ENCODE measurements around the gene RPS2.
"Not testable (repeated sequence)": the region's sequence is repeated elsewhere in the genome, so short reads cannot be mapped to it uniquely, and the experiment has no call there.

The RPS2 gene

GRCh38 chr16:1962161-1963153, 2.2 kb downstream of the RPS2 start:
- not testable (repeated sequence) for DNase-seq (ENCODE audit: low read depth in 2 of 2)

DNA sequence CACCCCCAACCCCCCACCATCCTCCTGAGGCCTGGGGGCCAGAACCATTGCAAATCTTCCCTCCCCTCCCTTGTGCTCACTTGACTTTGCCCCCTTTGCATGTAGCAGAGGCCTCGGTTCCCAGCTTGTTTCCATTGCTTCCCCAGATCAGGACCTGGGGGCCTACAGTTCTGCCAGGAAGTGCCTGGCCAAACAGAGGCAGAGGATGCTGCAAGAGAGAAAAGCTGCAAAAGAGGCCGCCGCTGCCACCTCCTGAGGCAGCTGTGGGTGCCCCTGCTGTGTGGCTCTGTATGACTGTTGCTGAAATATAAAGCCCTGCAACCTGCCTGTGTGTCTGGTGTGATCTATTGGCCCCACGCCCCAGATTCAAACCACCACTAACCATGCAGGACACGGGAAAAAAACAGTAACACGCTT, 3.0 kb downstream of the RPS2 start:
- no peak for DNase-seq (ENCODE audit: low read depth in 2 of 2)

- DNase-seq (ENCODE audit: low read depth in 2 of 2): no peak
These were observed 3.7 kb downstream of the RPS2 start for GRCh38 chr16:1960665-1961630.

GRCh38 chr16:1959269-1960039, 5.2 kb downstream of the RPS2 start, which contains the start of gene NDUFB10:
Gene NDUFB10 (plus strand): TSS chr16:1959538. CDS start chr16:1959625, 87 bp downstream.
- peak; percentile 93 to 94 for DNase-seq (ENCODE audit: low read depth in 2 of 2)

DNA sequence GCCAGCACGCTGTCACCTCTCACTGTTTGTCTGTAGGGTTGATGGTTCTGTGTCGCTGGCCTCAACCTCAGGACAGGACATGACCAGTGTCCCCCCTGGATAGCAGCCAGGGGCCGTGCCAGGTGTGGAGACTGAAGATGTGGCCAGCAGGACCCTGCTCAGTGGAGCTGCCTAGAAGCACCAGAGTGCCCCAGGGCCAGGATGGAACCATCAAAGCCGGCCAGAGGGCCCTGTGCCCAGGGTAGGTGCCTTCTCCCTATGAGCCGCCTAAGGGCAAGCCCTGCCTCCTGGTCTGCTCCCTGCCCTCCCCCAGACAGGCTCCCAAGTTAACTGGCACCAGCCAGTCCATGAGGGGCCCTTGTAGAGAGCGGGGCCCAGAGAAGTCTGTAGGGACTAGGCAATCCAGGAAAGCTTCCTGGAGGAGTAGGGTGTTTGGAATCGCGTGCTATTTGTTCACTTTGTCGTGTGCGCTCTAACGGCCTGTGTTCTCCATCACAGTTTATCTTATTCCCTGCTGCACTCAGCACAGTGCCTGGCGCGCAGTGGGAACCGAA, 5.8 kb downstream of the RPS2 start:
- no peak for DNase-seq (ENCODE audit: low read depth in 2 of 2)

GRCh38 chr16:1958143-1958491, 6.5 kb downstream of the RPS2 start:
- DNase-seq (ENCODE audit: low read depth in 2 of 2): not testable (repeated sequence)

DNA sequence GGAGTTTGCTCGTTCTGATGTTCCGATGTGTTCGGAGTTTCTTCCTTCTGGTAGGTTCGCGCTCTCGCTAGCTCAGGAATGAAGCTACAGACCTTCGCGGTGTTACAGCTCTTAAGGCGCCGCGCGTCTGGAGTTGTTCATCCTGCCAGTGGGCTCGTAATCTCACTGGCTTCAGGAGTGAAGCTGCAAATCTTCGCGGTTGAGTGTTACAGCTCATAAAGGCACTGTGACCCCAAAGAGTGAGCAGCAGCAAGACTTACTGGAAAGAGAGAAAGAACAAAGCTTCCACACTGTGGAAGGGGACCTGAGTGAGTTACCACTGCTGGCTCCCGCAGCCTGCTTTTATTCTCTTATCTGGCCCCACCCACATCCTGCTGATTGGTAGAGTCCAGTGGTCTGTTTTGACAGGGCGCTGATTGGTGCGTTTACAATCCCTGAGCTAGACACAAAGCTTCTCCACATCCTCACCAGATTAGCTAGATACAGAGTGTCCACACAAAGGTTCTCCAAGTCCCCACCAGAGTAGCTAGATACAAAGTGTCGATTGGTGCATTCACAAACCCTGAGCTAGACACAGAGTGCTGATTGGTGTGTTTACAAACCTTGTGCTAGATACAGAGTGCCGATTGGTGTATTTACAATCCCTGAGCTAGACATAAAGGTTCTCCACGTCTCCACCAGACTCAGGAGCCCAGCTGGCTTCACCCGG, 7.0 kb downstream of the RPS2 start:
- not testable (repeated sequence) for DNase-seq (ENCODE audit: low read depth in 2 of 2)

DNA sequence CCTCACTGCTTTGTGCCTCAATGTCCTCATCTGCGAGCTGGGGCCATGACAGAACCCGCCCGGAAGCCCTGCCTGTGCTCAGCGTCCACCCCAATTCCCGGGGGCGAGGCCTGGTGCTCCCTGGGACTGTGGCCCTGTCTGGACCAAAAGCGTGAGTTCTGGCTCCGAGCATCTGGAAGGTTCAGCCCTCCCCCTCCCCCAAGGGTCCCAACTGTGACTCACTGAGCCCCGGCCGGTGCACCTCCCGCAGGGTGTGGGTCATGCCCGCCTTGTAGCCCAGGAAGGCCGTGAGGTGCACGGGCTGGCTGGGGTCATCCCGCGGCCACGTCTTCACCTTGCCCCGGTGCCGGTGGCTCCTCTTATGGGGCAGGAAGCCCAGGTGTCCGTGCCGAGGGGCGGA, 10.9 kb downstream of the RPS2 start:
- no peak for DNase-seq (ENCODE audit: low read depth in 2 of 2)

DNA sequence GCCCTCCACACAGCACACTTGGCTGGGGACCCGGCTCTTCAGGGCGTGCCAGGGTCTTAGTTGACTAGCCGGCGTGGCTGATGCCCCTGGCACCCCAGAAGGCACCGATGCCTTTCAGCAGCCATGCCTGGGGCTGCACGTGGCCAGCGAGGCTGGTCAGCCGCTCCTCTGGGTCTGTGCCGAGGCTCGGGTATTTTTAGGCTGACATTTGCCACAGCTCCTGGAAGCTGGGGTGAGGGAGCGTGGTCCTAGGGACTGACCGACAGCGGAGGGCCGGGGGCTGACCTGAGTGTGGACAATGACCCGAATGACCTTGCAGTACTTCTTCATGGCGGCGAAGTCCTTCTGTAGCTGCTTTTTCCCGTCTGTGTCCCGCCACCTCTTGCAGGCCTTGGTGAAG, 14.1 kb downstream of the RPS2 start:
- DNase-seq (ENCODE audit: low read depth in 2 of 2): no peak

- DNase-seq (ENCODE audit: low read depth in 2 of 2): no peak
These were observed 14.6 kb downstream of the RPS2 start for GRCh38 chr16:1950047-1950446.

- no peak for DNase-seq (ENCODE audit: low read depth in 2 of 2)
These were observed 15.1 kb downstream of the RPS2 start for GRCh38 chr16:1949507-1949906.

DNA sequence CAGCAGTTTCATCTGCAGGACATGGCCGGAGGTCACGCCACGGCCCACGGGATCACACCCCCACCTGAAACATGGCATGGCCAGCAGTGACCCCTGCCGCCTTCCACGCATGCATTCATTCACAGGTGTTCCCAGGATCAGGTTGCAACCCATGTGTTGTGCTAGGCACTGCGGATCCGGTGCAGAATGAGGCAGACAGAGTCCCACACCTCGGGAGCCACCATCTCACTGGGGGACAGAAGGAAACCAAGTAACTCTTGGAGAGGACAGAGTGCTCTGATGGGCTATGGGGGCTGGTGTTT, 17.3 kb downstream of the RPS2 start:
- DNase-seq (ENCODE audit: low read depth in 2 of 2): no peak

DNA sequence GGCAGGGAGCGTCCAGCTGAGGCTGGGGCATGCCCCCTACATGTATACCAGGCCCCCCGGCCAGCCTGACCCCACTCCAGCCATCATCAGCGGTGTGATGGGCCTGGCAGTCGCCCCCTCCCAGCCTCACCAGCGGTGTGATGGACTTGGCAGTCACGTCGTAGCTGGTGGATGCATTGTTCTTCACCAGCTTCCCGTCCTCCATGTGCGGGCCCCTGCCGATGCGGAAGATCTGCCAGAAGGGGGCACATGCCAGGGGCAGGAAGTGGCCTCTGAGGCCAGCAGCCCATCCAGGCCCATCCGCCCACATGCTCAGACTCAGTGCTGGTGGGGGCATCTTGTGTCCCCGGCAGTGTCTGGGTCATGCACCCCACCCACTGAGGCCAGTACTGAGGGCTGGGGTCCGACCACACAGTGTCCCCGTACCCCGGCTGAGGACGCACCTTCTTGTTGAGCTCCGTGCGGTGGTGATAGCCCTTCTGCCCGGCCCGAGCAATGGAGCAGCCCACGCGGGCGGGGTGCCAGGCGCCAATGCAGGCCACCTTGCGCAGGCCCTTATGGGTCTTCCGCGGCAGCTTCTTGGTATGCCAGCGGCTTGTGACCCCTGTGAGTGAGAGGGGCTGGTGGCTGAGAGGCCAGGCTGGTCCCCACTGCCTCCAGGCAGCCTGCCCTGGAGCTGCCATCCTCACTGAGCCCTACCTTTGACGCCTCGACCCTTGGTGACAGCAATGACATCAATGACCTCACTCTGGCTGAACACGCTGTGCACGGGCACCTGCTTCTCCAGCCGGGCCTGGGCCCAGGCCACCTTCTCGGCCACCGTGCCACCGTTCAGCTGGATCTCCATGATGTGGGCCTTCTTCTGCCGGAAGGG, 17.9 kb downstream of the RPS2 start:
- DNase-seq (ENCODE audit: low read depth in 2 of 2): no peak

GRCh38 chr16:1945559-1946391, 18.9 kb downstream of the RPS2 start:
- no peak for DNase-seq (ENCODE audit: low read depth in 2 of 2)

GRCh38 chr16:1944612-1945199, 19.9 kb downstream of the RPS2 start:
- DNase-seq (ENCODE audit: low read depth in 2 of 2): no peak

DNA sequence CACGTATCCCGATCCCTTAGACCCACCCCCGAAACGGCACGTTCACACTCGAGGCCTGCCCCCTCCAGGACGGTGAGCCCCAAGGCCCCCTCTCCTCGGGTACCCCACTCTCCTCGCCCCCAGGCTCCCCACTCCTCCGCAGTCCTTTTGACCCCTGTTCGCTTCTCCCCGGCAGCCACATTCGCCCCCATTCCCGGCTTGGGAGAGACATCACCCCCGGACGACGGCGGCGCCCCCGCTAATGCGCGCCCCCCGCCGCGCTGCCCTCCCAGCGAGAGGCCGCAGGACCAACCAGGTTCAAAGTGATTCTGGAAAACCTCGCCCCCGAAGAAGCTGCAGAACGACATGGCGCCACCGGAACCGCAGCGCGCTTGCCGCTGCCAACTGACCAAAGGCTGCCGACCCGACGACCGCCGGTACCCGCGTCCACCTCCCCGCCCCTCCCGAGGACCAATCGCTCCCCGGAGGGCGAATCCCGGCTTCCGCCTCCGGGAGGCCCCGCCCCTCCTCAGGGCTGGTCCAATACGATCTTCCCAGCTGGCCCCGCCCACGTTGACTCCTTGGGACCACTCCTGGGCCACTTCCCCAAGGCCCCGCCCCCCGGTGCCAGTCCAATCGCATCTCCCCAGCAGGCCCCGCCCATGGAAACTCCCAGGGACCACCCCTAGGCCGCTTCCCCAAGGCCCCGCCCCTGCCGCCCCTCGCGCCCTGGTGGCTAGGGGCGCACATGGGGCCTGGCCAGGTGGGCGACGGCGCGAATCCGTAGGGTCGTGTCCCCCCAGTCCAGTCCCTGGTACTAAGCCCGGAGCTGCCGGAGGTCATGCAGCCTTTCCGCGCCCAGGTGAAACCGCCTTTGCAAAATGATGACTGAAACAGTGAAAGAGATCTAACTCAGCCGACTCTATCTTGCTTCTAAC, 21.6 kb downstream of the RPS2 start, which contains the start of gene MSRB1:
Gene MSRB1 (minus strand): TSS at position 390 of the 917 bp plus-strand sequence. CDS start 43 bp downstream, at position 347.
- peak; percentile 100 for DNase-seq (ENCODE audit: low read depth in 2 of 2)

Measured in stimulated activated CD8-positive, alpha-beta memory T cell treated with anti-CD3 and anti-CD28 coated beads, Interleukin-2, amount 100 ng/mL, for 48 hours (primary cell).